HuH-7.5 (cell line): ENCODE results near the gene BCAS3.

Source experiments
- DNase-seq: peaks from one replicate; pipeline ENCODE4 v3.0.0; 2011; ENCODE audit warnings: low spot score

BCAS3 gene

GRCh38 chr17:61322325-61323002 lies 644.8 kb downstream of the BCAS3 start:
- no peak for DNase-seq

GRCh38 chr17:61323003-61323908 lies 645.6 kb downstream of the BCAS3 start:
- no peak for DNase-seq

DNA sequence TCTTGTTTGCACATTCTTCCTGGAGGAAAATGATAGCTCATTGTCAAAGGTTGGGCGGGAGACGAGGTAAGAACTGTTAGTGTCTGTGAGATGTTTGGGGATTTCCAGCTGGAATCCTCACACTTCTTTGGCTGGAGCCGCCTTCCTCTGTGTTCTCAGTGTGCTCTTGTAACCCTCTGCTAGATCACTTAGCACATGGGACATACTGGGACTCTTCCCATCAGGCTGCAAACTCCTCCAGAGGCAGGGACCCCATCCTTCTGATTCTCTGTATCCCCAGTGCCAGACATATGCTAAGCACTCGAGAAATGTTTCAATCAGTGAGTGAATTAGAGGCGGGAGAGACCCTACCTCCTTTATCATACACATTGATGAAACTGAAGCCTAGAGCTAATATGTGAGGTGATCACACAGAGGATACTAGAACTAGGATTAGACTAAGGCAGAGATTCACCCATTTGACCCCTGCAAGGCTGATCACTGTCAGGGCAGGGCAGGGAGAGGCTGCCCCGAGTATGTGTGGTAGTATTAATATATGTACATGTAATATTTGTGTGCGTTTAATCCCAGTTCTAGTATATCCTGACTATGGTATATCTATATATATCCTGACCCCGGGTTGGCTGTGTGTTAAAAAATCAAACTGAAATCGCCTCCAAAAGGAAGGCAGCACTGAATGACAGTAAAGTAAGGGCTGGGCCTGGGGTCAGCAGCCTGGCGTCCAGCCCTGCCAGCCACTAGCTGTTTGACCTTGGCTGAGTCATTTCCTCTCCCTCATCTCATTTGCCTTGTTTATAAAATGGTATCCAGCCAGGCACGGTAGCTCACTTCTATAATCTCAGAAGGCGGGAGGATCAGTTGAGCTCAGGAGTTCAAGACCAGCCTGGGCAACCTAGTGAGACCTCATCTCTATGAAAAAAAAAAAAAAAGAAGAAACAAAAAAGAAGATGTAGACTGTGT lies 646.5 kb downstream of the BCAS3 start:
- DNase-seq, result no peak

DNA sequence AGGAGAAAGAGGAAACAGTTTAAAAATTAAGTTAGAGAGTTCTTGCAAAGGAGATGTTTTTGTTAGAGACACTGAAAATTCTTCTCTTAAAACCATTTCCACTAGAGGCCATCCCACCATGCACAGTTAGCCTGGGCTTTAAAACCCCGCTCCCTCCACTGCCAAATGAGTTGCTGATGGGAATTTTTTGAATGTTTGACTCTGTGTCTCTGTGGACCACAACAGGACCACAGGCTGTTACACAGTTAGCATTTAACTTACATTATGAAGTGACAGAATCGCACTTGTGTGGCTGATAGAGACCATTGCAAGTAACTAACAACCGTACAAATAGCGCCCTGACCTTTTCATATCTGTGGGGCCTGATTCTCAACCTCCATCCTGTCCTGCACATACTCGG lies 647.3 kb downstream of the BCAS3 start:
- no peak for DNase-seq

DNA sequence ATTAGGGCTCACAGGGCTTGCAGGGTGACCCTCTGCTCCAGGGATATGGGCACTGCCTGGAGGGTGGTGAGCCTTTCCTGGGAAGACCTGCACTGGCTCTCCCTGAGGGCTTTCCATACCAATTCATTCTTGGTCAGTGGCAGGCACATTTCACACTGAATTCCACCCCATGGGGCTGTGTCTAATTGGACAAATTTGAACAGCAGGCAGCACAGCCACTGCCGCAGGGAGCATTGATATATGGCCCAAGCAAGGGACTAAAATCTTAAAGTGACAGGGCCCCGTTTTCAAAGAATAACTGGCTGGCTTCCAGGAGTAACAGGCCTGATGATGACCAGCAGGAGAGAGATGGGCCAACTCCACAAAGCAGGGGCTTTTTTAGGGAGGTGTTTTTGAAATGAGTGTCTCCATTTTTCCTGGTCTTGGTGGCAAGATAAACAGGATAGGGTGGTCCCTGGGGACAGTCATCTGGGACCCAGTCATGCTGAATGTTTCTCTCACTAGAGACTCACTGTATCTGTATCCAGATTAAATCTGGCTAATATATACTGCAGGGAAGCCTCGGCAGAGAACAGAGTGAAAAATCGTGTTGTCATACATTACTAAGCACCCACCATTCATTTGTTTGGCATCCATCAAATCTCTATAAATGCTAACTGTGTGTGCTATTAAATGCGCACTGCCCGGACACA lies 647.9 kb downstream of the BCAS3 start:
- DNase-seq, result no peak

GRCh38 chr17:61326330-61326729 lies 648.7 kb downstream of the BCAS3 start:
- no peak for DNase-seq

DNA sequence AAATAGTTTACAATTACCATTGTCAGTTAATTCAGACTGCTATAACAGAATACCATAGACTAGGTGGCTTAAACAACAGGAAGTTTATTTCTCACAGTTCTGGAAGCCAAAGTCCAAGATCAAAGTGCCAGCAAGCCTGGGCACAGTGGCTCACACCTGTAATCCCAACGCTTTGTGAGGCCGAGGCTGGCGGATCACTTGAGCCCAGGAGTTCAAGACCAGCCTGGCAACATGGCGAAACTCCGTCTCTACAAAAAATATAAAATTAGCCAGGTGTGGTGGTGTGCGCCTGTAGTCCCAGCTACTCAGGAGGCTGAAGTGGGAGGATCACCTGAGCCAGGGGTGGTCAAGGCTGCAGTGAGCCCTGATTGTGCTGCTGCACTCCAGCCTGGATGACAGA lies 650.7 kb downstream of the BCAS3 start:
- no peak for DNase-seq

- DNase-seq, result no peak
Measured at GRCh38 chr17:61330174-61331150, 652.8 kb downstream of the BCAS3 start.

DNA sequence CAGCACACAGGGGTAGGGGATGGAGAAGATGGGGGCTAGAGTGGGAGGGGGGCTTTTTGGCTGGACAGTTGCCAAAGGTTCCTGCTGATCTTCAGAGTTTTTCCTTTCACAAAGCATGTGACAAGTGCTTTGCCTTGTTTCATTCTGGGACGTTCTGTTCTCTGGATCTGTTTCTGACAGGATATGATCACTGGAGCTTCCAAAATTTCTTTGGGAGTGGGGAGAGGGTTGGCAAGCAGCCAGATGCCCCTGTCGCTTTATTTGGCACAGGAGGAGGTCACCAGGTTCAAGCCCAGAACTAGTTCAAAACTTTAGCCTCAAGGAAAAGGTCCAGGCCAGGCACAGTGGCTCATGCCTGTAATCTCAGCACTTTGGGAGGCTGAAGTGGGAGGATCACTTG lies 653.5 kb downstream of the BCAS3 start:
- no peak for DNase-seq

DNA sequence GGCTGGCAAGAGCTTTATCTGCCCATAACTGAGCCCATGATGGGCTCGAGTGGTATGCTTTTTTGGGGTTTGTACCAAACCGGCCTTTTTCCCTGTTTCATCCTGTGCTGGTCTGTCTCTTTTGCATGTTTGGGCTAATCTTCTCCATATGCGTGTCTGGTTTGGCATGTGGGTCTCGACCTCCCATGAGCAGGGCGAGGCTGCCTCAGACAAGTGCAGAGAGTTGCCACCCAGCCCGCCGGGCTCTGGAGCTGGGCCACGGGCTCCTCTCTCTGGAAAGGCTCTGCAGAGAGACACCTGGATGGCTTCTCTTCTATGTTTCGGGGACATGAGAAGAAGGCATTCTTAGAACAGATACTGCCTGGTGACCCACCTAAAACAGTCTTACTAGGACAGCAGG lies 654.2 kb downstream of the BCAS3 start:
- no peak for DNase-seq

- DNase-seq, result no peak
Measured at GRCh38 chr17:61333136-61333535, 655.5 kb downstream of the BCAS3 start.

DNA sequence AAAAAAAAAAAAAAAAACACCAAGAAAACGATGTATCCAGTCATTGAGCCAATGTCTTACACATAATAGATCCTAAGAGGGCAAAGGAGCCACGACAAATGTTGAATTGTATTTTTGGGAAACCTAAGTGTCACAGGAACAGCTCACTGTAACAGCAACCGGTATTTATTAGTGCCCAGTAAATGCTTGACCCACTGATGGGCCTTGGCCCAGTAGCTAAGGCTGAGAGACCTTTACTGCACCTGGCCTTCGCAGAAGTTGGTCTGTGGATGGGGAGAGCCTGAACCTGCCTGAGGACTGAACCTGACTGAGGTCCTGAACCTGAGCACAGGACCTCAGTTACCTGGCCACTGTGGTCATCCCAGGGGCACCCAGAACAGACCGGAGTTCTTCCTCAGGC lies 657.0 kb downstream of the BCAS3 start:
- DNase-seq, result no peak

- DNase-seq, result no peak
Measured at GRCh38 chr17:61335105-61335844, 657.6 kb downstream of the BCAS3 start.

DNA sequence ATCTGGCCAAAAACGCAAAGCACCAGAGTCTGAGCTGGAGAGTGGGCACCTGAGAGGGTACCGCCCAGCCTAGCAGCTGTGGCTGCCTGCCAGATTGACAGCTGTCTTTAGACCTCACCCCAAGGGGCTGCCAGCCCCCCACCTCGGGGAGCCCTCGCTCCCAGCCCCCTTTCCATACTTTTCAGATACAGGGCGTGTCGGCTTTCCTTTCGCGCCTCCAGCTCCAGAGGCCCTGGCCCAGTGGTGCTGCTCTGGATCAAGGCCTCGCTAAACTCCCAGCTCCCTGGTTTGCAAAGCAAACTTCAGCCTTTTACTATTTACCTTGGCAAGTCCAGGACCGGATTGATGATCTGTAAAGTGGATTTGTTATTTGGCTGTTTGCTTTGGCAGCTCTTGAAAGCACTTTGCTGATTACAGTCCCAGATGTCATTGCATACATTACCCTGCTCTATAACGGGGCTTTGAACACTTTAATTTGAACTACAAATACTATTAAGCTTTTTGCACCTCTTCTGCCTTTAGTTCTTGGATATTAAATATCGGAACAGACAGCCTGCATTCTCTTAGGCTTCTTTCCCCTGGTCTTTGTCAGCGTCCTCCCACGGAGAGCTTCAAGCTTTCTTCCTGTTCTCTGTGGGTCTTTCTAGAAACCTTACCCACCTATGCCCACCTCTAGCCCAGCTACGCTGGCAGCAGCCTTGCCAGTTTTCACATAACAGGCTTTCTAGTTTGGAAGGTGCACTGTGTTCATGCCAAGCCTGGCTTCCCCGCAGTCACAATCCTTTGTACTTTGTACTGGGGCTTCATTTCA lies 658.4 kb downstream of the BCAS3 start:
- DNase-seq, result peak; percentile 80

- no peak for DNase-seq
Measured at GRCh38 chr17:61337290-61337689, 659.6 kb downstream of the BCAS3 start.

GRCh38 chr17:61338000-61338798 lies 660.5 kb downstream of the BCAS3 start:
- DNase-seq, result no peak

- DNase-seq, result no peak
Measured at GRCh38 chr17:61338874-61339478, 661.3 kb downstream of the BCAS3 start.
